ENCODE results near the gene SLC7A10. TPM values are rescaled to one million over a fixed set of nuclear protein-coding genes. Genes with fewer than 3 reads are reported as not detected.

The SLC7A10 gene
- polyA plus RNA-seq, 1 of the 3 experiments (the other 2 are of a cell fraction), result 0.02 TPM

GRCh38 chr19:33194532-33194885 lies 31.1 kb downstream of the SLC7A10 start (continued):
- no peak for TF ChIP-seq REST (IDR thresholded peaks at IDR 0.05; ENCODE audit: low read depth, low read length)
- TF ChIP-seq RCOR1 (IDR thresholded peaks at IDR 0.05; ENCODE audit: low read length), result no peak

- Histone ChIP-seq H3F3A (replicated peaks; ENCODE audit: insufficient read depth) (no peaks in the 10 kb centered on the region), H2AFZ (ENCODE audit: low read depth) (peak within 1 kb of the TSS; percentile 81; the same call in 1 of the 2 replicates), H3K4me3 (ENCODE audit: low read depth in 2 of 2, low read length in 1 of 2) (peak within 1 kb of the TSS; percentile 66), H3K27me3 (ENCODE audit: insufficient read depth) (no peaks in the 10 kb centered on the region), H3K9me3 (no peaks in the 10 kb centered on the region), H3K4me1 (ENCODE audit: control insufficient read depth in 1 of 2, insufficient read depth in 2 of 2, low read depth in 1 of 2, low read length in 1 of 2) (peaks cover 0 to 13% of the 10 kb centered on the region in 2 experiments; a peak in 1 of 4 replicates), H3K9ac (peak within 1 kb of the TSS; percentile 61; the same call in 1 of the 2 replicates), H4K20me1 (ENCODE audit: insufficient read depth) (0 out of 2 replicates have a peak, but pooled peaks cover 5% of the 10 kb centered on the region), H3K27ac (ENCODE audit: low read depth in 2 of 2, low read length in 1 of 2) (peak within 1 kb of the TSS in 1 of 2 experiments; percentile 53; a peak in 2 of 4 replicates), H3K4me2 (peak within 1 kb of the TSS; percentile 95), H3K9me2 (no peaks in the 10 kb centered on the region), H3K79me2 (ENCODE audit: insufficient read depth) (no peaks in the 10 kb centered on the region), H3K36me3 (replicated peaks in 1 of 2; ENCODE audit: control insufficient read depth in 1 of 2, insufficient read depth in 2 of 2, low read length in 1 of 2) (peaks cover 0 to 3% of the 10 kb centered on the region in 2 experiments)
- TF ChIP-seq SMC3 (IDR thresholded peaks at IDR 0.05; ENCODE audit: low read depth, low read length) (no peak), MXI1 (IDR thresholded peaks at IDR 0.05; ENCODE audit: low read depth, low read length) (peak; percentile 63), REST (IDR thresholded peaks at IDR 0.05; ENCODE audit: low read depth, low read length) (peak; percentile 41; the same call in 1 of the 2 replicates), YY1 (IDR thresholded peaks at IDR 0.05; ENCODE audit: low read depth) (no peak), RAD21 (IDR thresholded peaks at IDR 0.05; ENCODE audit: low read length) (no peak), USF2 (IDR thresholded peaks at IDR 0.05; ENCODE audit: borderline replicate concordance, low read depth, low read length) (peak; percentile 29; the same call in 1 of the 2 replicates), CHD2 (IDR thresholded peaks at IDR 0.05; ENCODE audit: low read length, partially characterized antibody) (no peak), USF1 (IDR thresholded peaks at IDR 0.05; ENCODE audit: borderline replicate concordance, low read depth) (peak; percentile 68; the same call in 1 of the 2 replicates)
- 31% methylated on average over 10 of the region's 50 CpGs for WGBS (ENCODE audit: low lambda C conversion rate)
- ChIA-PET CTCF (interaction anchor here (0.7 to 6.5 kb wide), 3 partner anchors 9 to 70 kb away, joined by 3 to 44 read pairs (median 3); no protein-coding TSS in a partner anchor), POLR2A (no interaction called here)
- DNase-seq, result peak; percentile 93
These were observed 31.7 kb downstream of the SLC7A10 start, which contains the start of gene LRP3 for GRCh38 chr19:33193865-33194362. Gene LRP3, plus strand, starts transcription at chr19:33194330. Its CDS starts 456 bp downstream, at chr19:33194786.

All from SK-N-SH (cell line).